ENCODE results near the gene ZNF429.
A peak's percentile ranks its signal among the peaks of the same experiment; 100 is the strongest.
"Not testable (repeated sequence)": the region's sequence is repeated elsewhere in the genome, so short reads cannot be mapped to it uniquely, and the experiment has no call there.

Gene ZNF429

GRCh38 chr19:21519488-21519887 is 14.1 kb downstream of the ZNF429 start:
- DNase-seq, result no peak

- no peak for DNase-seq
These were observed 27.5 kb downstream of the ZNF429 start for GRCh38 chr19:21532904-21533303.

GRCh38 chr19:21536741-21537290 is 31.4 kb downstream of the ZNF429 start:
- DNase-seq, result not testable (repeated sequence)

- DNase-seq, result no peak
These were observed 54.0 kb downstream of the ZNF429 start for GRCh38 chr19:21559444-21559843.

- DNase-seq, result no peak
These were observed 59.0 kb downstream of the ZNF429 start for GRCh38 chr19:21564406-21564805.

GRCh38 chr19:21566073-21566472 is 60.7 kb downstream of the ZNF429 start:
- DNase-seq, result no peak

- not testable (repeated sequence) for DNase-seq
These were observed 62.4 kb downstream of the ZNF429 start for GRCh38 chr19:21567806-21568205.

GRCh38 chr19:21568816-21569493 is 63.6 kb downstream of the ZNF429 start:
- no peak for DNase-seq

GRCh38 chr19:21569494-21569865 is 64.1 kb downstream of the ZNF429 start:
- no peak for DNase-seq

GRCh38 chr19:21571316-21571715 is 65.9 kb downstream of the ZNF429 start:
- DNase-seq, result no peak

- DNase-seq, result no peak
These were observed 69.2 kb downstream of the ZNF429 start for GRCh38 chr19:21574607-21575006.

- DNase-seq, result no peak
These were observed 71.1 kb downstream of the ZNF429 start for GRCh38 chr19:21576481-21576880.

GRCh38 chr19:21580101-21580500 is 74.7 kb downstream of the ZNF429 start:
- DNase-seq, result peak in 1 of 3 experiments; percentile 1

- no peak for DNase-seq
These were observed 75.4 kb downstream of the ZNF429 start for GRCh38 chr19:21580818-21581217.

- no peak for DNase-seq
These were observed 76.3 kb downstream of the ZNF429 start for GRCh38 chr19:21581646-21582240.

- DNase-seq, result no peak
These were observed 79.1 kb downstream of the ZNF429 start for GRCh38 chr19:21584537-21584936.

GRCh38 chr19:21585281-21585890 is 80.0 kb downstream of the ZNF429 start:
- no peak for DNase-seq

- no peak for DNase-seq
These were observed 81.1 kb downstream of the ZNF429 start for GRCh38 chr19:21586311-21587116.

GRCh38 chr19:21587117-21587461 is 81.7 kb downstream of the ZNF429 start:
- DNase-seq, result no peak

- no peak for DNase-seq
These were observed 82.1 kb downstream of the ZNF429 start for GRCh38 chr19:21587549-21587948.

- DNase-seq, result no peak
These were observed 82.7 kb downstream of the ZNF429 start for GRCh38 chr19:21588065-21588601.

- no peak for DNase-seq
These were observed 85.5 kb downstream of the ZNF429 start for GRCh38 chr19:21590867-21591266.

GRCh38 chr19:21593008-21593481 is 87.6 kb downstream of the ZNF429 start:
- no peak for DNase-seq

All from NCI-H1417 (cell line).